Measurements from ENCODE around the gene TMEM18. TPM values are rescaled to one million over a fixed set of nuclear protein-coding genes. Genes with fewer than 3 reads are reported as not detected.
"Not testable (repeated sequence)": the region's sequence is repeated elsewhere in the genome, so short reads cannot be mapped to it uniquely, and the experiment has no call there.

Gene TMEM18
- total RNA-seq, 1 donor from 2014 or later = 29.5 TPM

DNA sequence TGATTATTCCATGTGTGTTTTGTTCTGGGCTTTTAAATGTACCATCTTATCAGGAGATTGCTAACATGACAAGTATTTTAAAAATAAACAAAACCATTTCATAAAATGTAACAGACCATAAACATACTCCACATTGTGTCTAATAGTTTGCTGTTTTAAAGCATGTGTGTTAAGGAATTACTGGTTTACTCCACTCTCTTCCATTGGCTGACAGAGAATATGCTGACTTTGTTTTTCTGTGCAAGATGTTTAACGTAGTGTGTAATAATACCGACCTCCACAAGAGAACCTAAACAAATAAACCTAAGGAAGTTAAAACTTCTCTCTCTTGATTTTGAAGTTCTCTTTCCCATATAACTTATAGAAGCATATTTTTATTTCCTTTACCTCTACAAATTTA is 17.0 kb upstream of the TMEM18 start:
- intact Hi-C loops (cut with micrococcal nuclease) = no loop called here

DNA sequence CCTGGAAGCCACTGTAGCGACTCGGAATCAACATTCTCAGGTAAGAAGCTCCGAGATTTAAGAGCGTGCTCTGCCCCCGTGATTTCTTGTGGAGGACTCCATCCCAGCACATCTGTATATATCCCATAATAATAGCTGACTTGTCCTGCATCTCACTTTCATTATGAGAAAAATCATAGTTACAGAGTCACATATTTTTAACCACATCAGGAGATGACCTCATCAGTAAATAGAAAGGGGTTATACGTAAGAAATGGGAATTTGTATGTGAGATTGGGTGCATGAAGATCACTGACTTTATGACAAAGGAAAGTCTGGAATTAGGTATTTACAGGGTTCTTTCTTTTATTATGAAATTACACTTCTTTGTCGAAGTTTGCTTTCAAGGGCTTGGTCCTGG is 16.4 kb upstream of the TMEM18 start:
- intact Hi-C loops (cut with micrococcal nuclease) = no loop called here

DNA sequence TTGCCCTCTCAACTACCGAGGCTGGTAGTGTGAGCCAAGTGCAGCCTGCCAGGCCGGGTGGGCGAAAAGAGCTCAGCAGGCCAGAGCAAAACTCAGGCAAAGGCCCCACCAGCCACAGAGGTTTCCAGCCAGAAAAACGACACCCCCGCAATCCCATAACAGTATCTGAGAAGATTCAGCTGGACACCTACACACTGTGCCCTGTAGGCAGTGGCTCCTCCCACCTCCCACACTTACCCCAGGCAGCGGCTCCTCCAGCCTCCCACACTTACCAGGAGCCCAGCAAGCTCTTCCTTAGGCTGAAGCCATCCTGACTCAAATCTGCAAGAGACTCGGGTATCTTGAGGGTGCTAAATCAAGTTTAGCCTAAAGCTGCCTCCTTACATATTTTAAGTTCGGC is 15.6 kb upstream of the TMEM18 start:
- intact Hi-C loops (cut with micrococcal nuclease) = no loop called here

DNA sequence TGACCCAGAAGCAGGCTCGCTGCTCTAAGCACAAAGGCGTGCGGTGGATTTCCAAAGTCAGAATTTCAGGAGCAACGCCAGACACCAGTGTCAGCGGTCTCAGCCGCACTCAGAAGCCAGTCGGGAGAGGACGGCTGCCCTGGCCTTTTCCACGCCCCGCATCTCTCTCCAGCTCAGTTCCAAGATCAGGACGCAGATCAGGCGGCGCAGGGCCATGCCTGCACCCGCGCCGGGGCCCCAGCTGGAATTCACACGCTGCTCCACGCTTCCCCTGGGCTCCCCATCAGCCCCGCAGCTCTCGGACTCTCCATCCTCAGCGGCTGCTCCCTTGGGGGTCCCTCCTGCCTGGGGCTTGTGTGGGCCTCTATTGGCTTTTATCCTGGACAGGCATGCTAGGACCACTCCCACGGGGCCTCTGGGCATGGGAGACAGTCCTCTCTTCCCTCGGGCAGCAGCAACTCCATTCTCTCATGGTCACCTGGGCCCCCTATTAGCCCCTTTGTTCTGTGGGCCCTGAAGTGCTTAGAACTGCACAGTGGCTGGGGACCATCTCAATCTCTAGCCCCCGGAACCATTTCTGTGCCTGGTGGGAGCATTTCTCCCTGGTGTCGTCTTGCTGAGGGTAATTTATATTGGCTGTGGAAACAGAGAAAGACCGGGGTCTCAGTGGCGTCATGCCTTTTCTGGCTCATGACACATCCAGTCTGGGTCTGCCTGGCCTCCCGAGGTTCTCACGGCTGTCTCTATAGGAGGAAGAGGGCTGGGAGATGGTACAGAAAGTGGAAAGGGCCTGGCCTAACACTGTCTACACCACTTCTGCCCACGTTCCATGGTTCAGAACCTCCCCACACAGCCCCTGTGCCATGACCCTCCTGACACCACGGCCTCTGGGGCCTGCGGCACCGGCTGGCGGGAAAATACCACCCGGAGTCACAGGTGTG is 14.9 kb upstream of the TMEM18 start:
- intact Hi-C loops (cut with micrococcal nuclease) = no loop called here

DNA sequence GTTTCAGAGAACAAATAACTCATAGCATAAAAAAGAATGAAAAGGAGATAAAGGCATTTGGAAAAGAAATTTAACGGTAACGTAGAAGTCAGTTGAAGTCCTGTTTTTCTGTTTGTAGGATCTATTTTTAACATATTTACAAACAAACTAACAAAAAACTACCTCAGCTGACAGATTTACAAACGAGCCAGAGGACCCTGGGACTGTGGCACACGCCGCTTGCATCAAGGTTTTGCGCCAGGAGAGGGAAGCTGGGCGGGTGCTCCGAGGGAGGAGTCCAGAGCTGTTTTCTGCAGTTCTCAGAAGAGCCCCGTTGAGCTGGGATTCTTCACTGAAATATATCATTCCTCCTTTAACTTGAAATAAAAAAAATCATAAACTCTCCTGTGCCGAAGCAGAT is 13.6 kb upstream of the TMEM18 start:
- intact Hi-C loops (cut with micrococcal nuclease) = no loop called here

DNA sequence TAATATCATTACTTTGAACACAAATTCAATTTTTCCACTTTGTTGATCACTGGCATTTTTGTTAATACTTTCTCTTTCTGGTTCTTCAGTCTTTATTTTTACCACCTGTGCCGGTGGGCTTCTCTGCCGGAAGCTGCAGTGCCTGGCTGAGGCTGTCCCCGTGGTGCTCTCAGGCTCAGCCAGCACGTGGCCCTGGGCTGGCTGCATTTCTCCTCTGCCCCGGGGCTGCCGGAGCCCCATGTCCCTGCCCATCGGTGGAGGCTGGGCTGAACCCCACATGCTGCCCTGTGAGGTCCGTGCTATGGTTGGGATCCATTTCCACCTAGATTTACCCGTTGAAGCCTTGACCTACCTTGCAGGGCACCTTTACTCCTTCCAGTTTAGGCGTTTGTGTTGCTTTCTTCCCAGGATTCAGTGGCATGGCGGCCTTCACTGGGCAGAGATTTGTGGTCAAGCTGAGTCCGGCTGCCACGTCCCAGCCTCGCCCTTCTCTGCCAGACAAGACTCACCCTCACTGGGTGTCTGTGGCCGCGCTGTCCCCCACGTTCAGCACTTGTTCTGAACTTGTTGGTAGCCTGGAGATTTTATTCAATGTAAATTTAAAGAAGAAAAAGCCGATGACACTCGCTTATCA is 12.8 kb upstream of the TMEM18 start:
- intact Hi-C loops (cut with micrococcal nuclease) = no loop called here

DNA sequence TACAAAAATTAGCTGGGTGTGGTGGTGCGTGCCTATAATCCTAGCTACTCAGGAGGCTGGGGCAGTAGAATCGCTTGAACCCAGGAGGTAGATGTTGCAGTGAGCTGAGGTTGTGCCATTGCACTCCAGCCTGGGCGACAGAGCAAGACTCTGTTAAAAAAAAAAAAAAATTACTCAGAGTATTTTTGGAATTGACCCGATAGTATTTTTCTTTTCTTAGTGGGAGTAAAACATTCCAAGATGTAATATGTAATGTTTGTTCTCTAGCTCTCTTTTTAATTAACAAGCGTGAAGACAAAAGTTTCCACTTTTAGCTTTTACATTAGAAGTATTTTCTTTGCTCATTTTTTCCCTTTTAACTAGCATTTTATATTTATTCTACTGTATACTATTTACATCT is 12.0 kb upstream of the TMEM18 start:
- intact Hi-C loops (cut with micrococcal nuclease) = no loop called here

DNA sequence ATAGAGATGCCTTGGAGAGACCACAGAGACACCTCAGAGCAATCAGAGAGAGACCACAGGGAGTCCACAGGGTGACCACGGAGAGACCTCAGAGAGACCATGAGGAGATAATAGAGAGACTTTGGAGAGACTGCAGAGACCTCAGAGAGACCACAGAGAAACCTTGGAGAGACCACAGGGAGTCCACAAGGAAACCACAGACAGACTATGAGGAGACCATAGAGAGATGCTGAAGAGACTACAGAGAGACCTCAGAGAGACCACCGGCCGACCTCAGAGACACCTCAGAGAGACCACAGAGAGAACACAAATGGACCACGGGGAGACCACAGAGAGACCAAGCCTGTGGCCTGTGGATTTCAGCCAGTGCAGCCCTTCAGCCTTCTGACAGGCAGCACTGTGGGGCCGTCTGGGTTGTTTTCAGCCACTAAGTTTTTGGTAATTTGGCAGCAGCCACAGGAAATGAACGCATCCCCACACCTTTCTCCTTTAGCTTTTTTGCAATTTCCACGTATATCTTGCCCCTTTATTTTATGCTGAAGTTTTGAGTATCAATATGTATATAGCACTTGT is 11.4 kb upstream of the TMEM18 start:
- intact Hi-C loops (cut with micrococcal nuclease) = no loop called here

DNA sequence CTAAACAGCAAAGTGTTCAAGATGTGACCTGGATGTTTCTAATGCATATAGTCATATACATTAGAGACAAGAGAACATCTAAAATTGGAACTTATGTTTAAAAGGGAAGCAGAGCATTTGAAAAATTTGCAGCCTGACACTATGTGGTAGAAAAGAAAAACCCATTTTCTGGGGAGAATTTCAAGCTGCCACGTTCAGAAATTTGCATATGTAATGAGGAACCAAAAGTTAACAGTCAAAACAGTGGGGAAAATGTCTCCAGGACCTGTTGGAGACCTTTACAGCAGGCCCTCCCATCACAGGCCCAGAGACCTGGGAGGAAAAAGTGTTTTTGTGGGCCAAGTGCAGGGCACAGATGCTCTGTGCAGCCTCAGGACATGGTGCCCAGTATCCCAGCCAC is 8.2 kb upstream of the TMEM18 start:
- intact Hi-C loops (cut with micrococcal nuclease) = no loop called here

DNA sequence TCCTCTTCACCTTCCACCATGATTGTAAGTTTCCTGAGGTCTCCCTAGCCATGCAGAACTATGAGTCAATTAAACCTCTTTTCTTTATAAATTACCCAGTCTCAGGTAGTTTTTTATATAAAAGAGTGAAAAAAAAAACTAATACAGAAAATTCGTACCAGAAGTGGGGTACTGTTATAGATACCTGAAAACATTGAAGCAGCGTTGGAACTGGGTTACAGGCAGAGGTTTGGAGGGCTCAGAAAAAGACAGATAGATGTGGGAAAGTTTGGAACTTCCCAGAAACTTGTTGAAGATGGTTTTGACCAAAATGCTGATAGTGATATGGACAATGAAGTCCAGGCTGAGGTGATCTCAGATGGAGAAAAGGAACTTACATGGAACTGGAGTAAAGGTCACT is 7.7 kb upstream of the TMEM18 start:
- intact Hi-C loops (cut with micrococcal nuclease) = not testable (repeated sequence)

DNA sequence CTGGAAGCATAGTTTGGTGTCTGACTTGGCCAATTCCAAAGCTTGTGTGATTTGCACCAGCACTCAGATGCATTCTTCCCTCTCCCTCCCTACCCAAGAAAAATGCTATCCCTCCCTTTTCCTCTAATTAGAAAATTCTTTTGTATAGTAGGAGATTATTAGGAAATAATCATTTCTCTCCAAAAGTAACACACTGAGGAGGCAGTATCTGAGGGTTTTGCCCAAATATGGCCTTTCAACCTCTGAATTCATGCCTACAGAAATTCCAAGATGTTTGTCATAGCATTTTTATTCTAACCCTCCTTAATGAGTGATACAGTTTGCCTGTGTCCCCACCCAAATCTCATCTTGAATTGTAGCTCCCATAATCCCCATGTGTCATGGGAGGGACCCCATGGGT is 5.0 kb upstream of the TMEM18 start:
- intact Hi-C loops (cut with micrococcal nuclease) = no loop called here

DNA sequence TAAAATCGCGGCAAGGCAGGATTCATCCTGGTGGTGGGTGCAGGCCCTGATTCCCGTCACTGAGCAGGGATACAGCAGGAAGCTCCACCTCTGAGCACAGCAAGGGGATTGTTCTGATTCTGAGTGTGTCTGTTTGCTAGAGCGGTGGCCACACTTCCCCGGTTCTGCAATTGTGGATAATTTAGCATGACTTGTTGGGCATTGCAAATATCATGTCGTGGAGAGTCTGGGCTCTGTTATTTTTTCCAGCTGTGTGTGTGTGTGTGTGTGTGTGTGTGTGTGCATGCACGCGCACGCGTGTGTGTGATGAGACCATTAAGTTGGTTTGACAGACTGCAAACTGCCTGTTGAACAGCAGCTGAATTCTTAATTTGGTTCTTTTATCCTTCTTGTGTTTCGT is 4.1 kb upstream of the TMEM18 start:
- intact Hi-C loops (cut with micrococcal nuclease) = no loop called here

DNA sequence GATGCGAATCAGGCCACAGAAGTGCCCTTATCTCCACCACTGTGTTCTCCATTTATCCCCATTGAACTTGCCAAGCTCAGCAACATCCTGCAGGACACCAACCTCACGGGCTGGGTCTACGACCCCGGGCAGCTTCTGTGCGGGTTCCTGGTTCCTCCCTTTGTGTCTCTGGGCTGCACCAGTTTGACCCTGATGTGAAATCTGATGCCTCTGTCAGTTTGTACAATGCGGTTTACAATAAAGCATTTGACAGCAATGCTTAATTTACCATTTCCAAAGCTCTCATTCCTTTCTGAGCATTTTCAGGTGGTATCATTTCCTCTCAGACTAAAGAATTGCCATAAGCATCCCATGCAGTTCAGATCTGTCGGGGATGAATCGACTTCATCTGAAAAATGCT is 3.3 kb upstream of the TMEM18 start:
- intact Hi-C loops (cut with micrococcal nuclease) = no loop called here

DNA sequence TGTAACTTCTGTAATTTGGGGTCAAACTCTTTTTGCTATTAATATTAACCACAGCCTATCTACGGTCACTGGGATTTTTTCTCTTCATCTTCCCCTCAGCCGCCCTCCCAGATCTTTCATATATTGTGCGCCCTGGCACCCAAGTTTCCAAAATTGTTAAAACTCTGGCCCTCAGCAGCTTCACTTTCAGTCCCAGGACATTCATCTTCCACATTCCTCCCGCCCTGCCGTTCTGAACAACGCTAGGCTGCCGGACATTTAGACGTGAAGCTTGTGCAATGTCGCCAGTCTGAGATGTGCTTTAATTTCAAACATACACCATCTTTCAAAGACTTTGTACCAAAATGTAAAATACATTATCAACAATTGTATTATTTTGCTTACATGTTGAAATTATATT is 1.8 kb upstream of the TMEM18 start:
- intact Hi-C loops (cut with micrococcal nuclease) = loop anchor here (5.0 kb wide), 3 partner anchors 273 to 1933 kb away; partner anchors contain the start of gene SNTG2

DNA sequence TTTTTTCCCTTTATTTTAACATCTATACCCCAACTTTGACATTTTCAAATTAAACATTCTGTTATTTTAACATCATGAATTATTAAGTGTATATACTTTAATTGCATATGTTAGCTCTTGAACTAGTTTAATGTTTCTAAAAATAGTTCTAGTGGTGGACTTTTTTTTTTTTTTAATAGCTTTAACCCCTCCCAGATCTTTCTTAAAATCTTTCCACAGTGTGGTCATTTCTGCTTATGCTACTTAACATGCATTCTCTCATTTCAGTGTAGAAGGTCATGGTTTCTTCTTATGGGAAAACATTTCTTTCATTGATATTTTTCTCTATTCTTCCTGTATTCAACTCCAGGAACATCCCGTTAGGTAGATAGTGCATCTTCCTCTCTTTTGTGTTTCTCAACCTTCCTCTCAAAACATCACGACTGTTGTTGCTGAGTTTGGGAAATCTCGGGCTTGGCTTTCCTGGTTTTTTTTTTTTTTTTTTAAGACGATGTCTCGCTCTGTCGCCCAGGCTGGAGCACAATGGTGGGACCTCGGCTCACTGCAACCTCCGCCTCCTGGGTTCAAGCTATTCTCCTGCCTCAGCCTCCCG is 849 bp upstream of the TMEM18 start:
- intact Hi-C loops (cut with micrococcal nuclease) = loop anchor here (1.0 to 5.0 kb wide), 7 partner anchors 274 to 1934 kb away; partner anchors contain the start of genes ACP1, FAM110C, SH3YL1 and SNTG2

DNA sequence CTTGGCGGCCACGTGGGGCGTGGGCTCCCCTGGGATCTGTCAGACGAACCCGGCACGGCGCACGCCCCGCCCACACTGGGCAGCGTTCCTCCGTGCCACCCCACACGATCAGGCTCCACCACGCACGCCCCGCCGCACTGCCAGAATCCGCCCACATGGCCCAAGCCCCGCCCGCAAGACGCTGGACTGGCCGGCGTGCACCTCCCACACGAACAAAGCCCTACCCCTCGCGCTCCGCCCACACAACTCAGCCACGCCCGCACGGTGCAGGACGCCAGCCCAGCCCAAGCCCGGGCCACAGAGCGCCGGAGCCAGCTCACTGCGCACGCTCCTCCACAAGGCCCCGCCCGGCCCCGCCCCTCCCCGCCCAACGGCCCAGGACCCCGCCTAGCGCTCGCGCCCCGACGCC is 555 bp downstream of the TMEM18 start:
- intact Hi-C loops (cut with micrococcal nuclease) = loop anchor here (1.0 to 5.0 kb wide), 7 partner anchors 276 to 1936 kb away; partner anchors contain the start of genes ACP1, FAM110C, SH3YL1 and SNTG2

DNA sequence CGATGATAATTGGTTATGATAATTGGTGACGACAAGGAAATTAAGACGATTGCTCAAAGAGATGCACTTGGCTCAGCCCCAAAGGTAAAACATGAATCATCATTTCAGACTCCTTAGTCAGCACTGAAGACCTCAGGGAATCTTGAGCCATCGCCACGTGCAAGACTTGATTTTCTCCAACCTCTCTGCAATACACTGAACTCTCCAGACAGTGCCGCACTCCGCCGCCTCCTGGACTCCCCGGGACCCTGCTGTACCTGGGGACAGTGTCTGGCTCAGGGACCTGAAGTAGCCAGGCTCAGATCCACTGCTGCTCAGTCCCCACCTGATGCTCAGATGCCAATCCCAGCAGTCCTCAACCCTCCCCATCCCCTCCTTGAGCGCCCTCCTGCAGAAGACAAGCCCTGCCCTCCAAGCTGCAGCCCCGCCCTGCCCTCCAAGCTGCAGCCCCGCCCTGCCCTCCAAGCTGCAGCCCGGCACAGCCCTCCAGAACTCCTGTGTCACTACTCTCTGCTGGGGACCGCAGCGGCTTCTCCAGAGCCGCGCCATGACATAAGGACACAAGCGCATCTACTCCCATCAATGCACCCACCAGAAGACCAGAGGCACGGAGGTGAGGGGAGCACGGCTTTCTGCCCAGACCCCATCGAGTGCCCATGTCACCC is 1.1 kb downstream of the TMEM18 start:
- intact Hi-C loops (cut with micrococcal nuclease) = loop anchor here (2.0 to 5.0 kb wide), 5 partner anchors 276 to 1936 kb away; partner anchors contain the start of gene SNTG2

DNA sequence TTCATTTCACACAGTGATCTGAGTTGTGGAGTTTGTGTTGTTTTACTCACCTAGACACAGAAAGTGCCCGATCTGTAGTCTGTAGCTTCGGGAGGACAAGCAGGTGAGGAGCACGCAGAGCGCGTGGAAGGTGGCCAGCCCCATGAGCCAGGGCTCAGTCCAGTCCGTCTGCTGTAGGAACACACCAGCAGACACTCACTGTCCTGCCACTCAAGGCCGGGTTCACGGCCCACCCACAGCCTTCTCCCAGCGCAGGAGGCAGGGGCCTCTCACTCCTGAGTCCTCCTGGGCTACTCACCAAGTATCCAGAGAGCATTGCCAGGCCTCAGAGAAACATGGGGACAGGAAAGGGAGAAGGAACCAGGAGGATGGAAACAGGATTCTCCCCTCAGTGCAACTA is 1.7 kb downstream of the TMEM18 start:
- intact Hi-C loops (cut with micrococcal nuclease) = loop anchor here (5.0 kb wide), 3 partner anchors 277 to 1937 kb away; partner anchors contain the start of gene SNTG2

DNA sequence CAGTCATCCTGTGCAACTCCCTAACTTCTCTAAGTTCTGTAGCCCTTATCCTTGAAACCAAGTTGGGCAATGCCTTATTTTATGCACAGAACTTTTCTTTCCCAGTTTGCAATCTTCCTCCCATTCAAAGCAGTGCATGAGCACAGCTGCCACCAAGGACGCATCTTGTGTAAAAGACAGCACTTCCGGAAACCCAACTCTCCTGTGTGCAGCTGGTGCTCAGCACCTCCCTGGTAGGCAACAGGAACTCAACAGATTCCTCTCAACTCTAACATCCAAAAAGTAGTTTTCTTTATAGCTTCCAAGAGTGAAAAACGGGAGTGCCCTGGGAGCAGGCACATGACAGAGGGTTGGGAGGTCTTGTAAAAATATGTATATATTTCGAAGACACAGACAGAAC is 2.2 kb downstream of the TMEM18 start:
- intact Hi-C loops (cut with micrococcal nuclease) = loop anchor here (5.0 kb wide), 3 partner anchors 277 to 1937 kb away; partner anchors contain the start of gene SNTG2

DNA sequence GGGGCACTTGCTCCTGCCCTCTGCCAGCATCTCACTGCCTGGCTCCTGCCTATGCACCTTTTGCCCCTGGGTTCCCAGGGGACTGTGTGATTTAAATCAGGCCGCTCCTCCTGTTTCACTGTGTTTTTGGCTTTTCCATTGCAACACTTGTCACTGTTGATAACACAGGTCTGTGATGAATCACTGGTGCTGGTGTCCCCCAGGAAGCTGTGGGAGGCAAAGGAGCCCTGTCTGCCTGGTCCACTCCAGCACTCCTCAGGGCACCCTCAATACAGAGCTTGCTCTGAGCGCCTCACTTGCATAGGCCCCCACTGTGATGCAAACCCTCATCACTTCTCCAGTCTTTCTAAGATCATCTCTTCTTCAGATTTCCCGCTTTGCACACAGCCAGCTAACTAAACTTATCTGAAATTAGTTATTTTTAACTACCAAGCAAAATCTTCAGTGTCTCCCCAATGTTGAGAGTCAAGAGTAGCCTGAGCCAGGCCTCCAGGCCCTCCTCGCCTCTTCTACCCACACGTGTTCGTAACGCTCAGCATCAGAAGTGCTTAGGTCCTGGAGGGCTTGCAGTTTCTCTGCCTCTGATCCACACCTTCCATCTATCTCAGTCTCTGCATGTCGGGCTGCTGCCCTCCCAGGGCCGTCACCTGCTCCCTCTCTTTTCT is 2.8 kb downstream of the TMEM18 start:
- intact Hi-C loops (cut with micrococcal nuclease) = no loop called here
